ENCODE measurements around the gene LRRC75A.

DNA sequence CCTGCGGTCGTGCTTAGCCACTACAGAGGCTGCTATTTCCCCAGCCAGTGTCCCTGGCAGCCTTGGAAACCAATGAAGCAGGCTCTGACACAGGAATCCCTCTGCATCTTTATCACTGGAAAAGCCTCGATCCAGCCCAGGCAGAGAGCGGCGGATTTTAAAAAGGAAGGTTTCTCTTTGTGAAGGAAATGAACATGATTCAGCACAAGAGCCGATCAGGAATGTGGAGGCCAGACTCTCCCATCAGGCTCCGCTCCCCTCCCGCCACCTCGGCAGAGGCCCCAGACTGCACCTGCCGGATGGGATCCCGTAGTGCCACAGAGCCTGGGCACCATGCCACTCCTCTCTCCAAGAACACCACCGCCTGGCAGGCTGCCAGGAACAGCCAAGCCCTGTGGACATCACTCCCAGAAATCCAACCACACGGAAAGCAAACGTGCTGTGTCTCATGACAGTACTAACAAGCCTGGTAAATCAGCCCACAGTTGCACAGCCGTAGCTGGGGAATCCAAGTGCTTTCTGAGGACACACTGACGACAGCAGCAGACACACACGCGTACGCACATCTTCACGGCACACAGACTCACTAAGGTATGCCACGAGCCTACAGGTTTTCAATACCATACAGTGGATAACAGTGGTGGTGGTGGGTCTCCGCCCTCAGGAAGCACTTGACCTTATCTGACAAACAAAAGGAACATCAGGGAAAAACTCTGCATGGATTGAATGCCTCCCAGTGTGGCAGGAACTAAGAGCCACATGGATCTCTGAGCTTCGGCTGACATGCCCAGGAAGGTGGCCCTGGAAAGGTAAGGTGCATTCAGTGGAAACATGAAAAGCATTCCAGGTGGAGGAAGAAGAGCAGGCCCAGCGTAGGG lies 5.4 kb downstream of the LRRC75A start:
- TF ChIP-seq, protein P1, sequence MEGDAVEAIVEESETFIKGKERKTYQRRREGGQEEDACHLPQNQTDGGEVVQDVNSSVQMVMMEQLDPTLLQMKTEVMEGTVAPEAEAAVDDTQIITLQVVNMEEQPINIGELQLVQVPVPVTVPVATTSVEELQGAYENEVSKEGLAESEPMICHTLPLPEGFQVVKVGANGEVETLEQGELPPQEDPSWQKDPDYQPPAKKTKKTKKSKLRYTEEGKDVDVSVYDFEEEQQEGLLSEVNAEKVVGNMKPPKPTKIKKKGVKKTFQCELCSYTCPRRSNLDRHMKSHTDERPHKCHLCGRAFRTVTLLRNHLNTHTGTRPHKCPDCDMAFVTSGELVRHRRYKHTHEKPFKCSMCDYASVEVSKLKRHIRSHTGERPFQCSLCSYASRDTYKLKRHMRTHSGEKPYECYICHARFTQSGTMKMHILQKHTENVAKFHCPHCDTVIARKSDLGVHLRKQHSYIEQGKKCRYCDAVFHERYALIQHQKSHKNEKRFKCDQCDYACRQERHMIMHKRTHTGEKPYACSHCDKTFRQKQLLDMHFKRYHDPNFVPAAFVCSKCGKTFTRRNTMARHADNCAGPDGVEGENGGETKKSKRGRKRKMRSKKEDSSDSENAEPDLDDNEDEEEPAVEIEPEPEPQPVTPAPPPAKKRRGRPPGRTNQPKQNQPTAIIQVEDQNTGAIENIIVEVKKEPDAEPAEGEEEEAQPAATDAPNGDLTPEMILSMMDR (IDR thresholded peaks at IDR 0.05) = no peak
- no peak for TF ChIP-seq POLR2A (IDR thresholded peaks at IDR 0.05)

Data from heart left ventricle (tissue), 13 donors.